ENCODE data around the gene EDEM3. TPM values are rescaled to one million over a fixed set of nuclear protein-coding genes. Genes with fewer than 3 reads are reported as not detected.
A peak's percentile ranks its signal among the peaks of the same experiment; 100 is the strongest.
"Not testable (repeated sequence)": the region's sequence is repeated elsewhere in the genome, so short reads cannot be mapped to it uniquely, and the experiment has no call there.

EDEM3 gene
- total RNA-seq, 1 donor from 2014 or later = 40.5 TPM

DNA sequence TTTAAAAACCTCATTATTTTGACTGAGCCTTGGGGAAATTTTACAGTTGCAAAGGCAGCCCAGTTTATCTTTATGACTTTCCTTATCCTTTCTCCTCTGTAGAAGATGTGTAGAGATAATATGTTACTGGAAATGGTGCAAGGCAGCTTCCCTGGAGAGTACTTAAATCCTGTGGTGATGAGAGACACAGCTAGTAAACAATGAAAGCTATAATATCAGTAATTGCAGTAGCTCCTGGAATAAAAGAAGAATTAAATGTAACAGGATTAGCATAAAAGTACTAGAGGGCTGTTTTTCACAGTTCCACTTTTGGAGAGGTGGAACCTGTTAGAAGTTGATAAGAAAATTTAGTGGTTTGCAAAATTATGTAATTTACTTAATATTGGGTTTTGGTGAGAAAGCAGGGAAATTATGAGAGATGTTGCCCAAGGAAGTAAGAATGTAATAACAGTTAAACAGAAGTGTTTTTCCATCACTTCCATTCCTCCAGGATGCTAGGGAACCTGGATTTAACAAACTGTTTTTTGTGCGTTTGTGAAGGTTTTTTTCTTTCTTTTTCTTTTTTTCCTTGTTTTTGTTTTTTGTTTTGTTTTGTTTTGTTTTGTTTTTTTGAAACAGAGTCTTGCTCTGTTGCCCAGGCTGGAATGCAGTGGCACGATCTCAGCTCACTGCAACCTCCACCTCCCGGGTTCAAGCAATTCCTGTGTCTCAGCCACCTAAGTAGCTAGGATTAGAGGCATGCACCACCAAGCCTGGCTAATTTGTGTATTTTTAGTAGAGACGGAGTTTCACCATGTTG is 15.7 kb upstream of the EDEM3 start:
- DNase-seq (ENCODE audit: low spot score) = no peak

DNA sequence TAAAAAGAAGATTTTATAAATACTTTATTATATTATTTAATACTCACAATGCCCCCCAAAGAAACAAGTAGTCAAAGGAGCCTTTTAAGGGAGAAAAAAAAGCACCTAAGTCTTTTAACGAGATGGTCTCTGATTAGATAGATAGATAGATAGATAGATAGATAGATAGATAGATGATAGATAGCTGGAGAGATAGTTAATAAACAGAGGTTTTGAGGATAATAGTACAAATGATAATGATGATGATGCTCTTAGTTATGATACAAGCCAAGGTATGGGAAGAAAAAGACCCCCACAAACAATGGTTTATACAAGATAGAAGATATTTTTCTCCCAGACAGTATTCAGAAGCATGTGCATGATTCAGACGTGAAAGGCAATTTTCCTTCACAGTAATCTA is 14.6 kb upstream of the EDEM3 start:
- no peak for DNase-seq (ENCODE audit: low spot score)

GRCh38 chr1:184768467-184768866 is 13.8 kb upstream of the EDEM3 start:
- no peak for DNase-seq (ENCODE audit: low spot score)

DNA sequence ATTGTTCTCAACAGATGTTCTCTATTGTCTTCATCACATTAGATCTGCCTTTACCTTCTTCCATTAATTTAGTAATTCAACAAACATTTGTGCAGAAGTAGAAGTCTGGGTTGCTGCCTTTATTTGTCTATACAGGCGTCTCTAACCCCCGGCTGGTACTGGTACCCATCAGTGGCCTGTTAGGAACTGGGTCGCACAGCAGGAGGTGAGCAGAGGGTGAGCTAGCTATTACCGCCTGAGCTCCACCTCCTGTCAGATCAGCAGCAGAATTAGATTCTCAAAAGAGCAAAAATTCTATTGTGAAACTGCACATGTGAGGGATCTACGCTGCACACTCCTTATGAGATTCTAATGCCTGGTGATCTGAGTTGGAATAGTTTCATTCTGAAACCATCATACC is 12.9 kb upstream of the EDEM3 start:
- no peak for DNase-seq (ENCODE audit: low spot score)

- no peak for DNase-seq (ENCODE audit: low spot score)
Measured at GRCh38 chr1:184764483-184764882, 9.8 kb upstream of the EDEM3 start.

DNA sequence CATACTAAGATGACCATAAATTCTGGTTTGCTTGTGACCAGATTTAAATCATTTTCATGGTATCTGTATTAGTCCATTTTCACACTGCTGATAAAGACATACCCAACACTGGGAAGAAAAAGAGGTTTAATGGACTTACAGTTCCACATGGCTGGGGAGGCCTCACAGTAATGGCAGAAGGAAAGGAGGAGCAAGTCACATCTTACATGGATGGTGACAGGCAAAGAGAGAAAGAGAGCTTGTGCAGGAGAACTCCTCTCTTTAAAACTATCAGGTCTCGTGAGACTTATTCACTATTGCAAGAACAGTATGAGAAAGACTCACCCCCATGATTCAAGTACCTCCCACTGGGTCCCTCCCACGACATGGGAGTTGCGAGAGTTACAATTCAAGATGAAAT is 8.9 kb upstream of the EDEM3 start:
- not testable (repeated sequence) for DNase-seq (ENCODE audit: low spot score)

GRCh38 chr1:184761969-184762485 is 7.4 kb upstream of the EDEM3 start:
- no peak for DNase-seq (ENCODE audit: low spot score)

GRCh38 chr1:184759651-184760050 is 5.0 kb upstream of the EDEM3 start:
- no peak for DNase-seq (ENCODE audit: low spot score)

DNA sequence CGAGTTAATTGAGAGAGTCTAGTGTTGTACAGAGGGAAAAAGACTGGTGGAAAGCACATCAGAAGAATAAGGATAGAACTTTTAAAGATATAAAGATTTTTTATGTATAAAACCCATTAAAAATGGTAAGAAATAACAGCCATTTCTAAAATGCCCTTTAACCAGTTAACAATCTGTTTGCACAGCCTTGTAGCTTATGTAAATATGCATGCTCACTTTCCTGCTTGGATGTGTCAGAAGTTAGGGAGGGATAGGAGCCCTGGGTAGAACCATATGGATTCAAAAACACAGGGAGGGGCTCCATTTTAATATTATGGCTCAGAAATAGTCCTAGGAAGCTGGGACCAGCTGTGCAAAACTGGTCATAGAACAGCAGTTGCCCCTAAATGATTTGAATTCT is 4.5 kb upstream of the EDEM3 start:
- DNase-seq (ENCODE audit: low spot score) = no peak

DNA sequence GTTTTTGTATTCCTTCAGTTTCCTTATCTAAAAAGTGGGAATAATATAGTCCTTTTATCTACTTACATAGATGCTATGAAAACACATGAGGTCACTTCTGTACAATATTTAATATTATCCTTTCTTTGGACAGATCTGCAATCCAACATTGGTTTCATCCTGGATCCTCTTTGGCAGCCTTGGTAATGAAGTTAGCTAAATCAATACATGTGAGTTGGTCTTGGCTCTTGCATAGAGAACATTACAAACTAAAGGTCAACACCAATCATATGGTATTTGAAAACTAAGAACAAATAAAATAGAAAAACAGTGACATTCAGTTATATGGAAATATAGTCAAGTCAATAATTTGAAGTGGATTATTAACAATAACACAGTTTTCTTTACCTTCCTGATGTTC is 3.2 kb upstream of the EDEM3 start:
- no peak for DNase-seq (ENCODE audit: low spot score)

- no peak for DNase-seq (ENCODE audit: low spot score)
Measured at GRCh38 chr1:184757406-184757805, 2.7 kb upstream of the EDEM3 start.

DNA sequence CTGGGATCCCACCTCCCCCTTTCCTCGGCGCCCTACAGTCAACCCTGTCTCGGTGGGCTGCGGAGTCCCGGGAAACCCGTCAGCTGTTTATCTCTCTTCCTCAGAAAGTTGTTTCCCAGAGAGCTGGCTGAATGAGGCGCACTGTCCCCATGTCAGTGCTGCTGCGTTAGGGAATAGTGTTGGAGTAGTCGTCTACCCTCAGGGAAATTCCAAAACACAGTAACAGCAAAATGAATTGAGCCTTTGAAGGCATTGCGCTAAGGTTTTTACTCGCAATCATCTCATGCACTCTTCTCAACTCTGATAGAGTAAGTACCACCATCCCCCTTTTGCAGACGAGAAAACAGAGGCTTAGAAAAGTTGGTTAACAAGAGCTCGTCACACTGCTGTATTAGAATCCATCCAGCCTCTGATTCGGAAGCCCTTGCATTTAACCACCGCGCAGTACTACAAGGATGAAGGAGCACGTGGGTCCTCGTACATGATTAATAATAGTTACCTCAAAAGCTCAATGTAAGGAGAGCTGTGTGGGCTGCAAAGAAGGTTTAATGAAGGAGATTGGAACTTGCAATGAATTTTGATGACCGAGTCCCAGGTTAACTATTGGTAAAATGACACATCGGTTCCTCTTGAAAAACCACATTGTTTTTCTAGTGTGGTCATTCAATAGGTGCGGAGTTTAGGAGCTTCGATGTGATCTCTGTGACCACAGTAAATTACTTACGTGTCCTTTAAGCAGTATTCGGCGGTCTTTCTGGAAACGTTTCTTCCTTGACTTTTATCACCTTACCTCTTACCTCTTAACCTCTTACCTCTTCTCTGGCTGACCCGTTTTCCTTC is 788 bp upstream of the EDEM3 start:
- DNase-seq (ENCODE audit: low spot score) = no peak

DNA sequence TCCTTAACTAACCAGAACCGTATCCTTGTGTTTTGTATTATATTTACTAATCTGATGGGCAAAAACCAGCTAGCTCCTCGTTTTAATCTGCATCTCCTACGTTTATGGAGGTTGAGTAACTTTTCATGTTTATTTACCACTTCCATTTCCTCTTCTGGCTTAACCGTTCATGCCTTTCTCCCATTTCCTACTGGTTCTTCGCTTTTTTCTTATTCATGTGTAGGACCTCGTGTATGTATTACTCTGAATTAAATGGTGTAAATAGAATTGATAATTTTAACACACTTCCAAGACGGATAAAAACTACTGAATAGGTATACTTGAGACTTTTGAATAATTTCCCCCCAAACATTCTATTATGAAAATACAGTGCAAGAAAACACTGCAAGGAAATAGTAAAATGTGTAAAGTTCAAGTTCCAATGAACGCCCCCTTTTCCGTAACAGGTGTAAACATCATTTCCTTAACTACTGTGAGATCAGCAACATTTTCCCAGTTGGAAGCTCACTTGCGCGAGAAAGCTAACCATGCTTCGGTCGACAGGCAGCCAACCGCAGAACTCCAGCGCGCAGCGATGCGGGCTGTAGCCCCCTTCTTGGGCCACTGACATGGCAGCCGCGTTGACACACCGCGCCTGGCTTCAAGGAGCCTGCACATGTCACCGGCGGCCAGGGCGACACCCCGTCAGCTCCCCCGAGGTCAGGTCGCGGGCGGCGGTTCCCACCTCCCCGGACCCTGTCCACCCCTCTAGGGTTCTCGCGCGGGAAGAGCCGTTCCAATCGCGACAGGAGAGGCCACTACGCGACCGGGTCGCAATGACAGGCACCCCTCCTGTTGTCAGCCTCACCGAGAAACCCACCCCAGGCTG is 816 bp downstream of the EDEM3 start:
- DNase-seq (ENCODE audit: low spot score) = peak; percentile 14

DNA sequence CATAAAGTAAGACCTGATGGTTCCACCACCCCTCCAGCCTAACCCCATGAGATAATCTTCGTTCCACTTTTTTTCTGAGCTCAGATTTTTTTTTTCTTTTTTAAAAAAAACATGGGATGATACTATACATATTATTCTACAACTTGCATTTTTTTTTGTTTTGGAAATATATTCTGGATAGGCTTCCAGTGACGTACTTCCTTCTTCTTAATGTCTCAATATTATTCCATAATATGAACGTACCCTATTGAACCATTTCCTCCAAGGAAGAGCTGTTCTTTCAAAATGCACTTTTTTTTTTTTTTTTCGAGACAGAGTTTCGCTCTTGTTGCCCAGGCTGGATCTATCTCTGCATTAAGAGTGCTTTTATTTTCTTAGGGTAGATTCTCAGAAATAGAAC is 1.5 kb downstream of the EDEM3 start:
- no peak for DNase-seq (ENCODE audit: low spot score)

DNA sequence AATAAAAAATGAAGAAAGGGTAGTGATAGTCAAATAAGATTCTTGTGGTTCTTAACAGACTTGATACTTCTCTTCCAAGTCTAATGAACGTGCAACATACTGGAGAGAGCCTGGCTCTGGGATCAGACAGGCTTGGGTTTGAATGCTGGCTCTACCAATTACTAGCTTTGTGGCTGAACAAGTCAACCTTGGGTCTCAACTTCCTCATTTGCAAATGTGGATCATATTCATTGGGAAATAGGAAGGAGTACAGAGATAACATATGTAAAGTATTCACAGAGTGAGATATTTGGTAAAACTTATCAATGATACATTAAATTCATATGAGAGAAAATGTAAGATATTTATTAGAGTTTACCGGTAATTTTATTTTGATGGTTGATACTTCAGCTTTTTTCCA is 2.0 kb downstream of the EDEM3 start:
- no peak for DNase-seq (ENCODE audit: low spot score)

DNA sequence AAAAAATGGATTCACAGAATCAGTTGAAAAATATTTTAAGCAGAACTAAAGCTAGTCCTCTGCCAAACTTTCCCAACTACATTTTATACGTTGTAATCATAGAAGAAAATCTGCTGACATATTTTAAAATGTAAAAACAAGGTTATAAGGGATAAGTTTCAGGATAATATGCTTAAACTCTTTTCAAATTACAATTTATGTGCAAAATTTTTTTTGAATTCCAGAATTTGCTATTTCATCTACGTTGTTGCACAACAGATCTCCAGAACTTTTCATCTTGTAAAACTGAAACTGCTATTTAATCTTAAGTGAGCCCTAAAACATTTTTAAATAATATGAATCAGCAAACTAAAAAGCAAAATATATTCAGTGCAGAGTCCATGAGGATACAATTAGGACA is 5.9 kb downstream of the EDEM3 start:
- DNase-seq (ENCODE audit: low spot score) = no peak

DNA sequence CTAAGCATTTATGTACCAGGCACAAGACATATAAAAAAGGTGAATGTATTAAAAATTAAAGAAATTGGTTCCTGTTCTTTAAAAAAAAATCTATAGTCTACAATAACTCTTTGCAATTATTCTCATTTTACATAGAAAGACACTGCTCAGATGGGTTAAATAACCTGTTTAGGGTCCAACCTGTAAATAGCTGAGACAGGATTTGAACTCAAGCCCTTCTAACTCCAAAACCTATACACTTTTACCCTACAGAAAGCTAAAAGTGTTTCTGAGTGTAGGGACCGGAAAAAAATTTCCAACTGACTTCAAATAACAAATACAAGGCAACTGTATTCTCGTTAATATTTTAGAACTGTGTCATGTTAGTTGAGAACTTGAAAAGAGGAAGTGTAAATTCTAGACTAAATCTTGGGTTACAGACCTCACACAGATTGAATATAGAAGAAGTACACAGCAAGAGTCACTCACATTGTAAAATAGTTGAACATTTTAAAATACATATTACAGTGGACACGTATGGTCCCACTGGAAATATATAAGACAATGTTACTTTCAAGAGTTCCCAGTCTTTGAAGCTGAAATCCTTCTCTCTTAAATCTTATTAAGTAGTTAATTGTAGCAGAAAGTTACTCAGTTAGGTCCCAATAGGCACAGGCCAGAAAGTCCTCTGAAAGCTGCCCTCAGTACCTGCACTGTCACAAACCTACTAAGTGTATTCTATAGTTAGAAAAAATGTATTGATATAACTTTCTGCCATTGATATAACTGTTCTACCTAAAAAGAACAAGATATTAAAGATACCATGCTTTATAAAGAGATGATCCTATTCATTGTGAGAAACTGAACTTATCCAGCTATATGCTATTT is 7.3 kb downstream of the EDEM3 start:
- DNase-seq (ENCODE audit: low spot score) = no peak

DNA sequence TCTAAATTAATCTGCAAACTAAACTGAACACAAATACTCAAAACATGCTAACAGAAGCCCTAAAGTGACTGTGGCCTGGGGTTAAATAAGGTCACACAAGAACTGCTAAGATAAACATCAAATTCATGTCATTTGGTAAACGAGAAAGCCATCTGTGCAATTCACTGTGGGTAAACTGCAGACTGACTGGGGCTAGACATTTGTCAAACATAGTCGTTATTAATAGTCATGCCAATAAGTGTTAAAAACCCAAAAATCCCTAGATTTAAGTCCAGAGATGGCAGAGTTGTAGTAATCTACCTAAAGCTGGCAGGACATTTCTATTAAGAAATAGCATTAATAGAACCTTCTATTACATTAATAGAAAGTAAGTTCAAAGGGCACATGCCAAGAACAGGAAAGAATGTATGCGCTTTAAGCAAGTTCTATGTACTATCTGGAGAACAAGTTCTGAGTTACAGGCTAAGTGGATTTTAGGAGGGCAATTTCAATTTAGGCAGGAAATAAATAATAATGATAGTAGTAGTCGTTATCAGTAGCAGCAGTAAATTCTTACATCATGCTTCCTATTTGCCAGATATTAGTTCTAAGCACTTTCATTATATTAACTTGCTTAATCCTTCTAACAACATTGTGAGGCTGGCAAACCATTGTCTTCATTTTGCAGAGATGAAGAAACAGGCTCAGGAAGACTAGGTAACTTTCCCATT is 8.6 kb downstream of the EDEM3 start:
- DNase-seq (ENCODE audit: low spot score) = no peak

DNA sequence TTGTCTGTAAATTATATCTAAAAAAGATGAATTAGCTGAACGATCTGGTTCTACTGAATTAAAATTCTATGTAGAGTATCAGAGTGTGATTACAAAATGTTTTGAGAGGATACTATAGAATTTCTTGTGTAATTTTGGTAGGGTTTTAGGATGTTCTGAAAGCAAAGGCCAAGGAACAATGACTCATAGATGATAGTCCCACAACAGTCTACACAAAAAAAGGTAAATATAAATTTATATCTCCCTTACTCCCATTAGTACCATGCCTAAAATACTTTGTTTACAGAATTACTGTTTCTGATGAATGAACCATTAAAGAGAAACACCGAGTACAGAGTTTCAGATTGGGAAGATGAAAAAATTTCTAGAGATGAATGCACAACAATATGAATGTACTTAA is 9.5 kb downstream of the EDEM3 start:
- no peak for DNase-seq (ENCODE audit: low spot score)

DNA sequence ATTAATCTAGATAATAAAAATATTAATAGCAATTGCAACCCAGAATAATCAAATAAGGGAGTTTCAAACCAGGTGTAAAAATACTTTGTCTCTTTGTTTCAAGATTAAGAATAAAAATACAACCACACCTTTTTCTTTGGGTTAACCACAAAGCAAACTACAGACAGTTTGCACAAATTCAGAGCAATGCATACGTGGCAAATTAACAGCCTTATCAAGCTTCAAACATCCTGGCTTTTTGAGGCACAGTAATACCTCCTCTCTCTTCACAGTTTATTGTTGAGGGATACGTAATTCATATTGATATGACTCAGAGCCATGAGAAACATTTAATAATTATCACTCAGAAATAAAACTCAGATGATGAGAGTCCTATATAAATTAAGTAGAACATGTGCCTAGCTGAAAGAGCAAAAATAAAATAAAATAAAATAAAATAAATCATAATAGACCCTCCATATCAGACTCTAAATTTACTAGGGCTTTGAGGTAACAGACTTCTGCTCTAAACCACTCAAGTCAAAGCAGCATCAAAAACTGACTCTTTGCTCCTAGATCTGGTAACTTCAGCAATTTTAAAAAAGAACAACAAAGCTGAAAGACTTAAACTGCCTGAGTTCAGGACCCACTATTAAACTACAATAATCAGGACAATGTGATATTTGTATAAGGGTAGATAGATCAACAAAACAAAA is 11.4 kb downstream of the EDEM3 start:
- DNase-seq (ENCODE audit: low spot score) = no peak
